Activated naive CD4-positive, alpha-beta T cell treated with Interleukin-2 at 50 U/mL for 16 hours (primary cell): ENCODE data around the gene ASB15.
A peak's percentile ranks its signal among the peaks of the same experiment; 100 is the strongest.
"Not testable (repeated sequence)": the region's sequence is repeated elsewhere in the genome, so short reads cannot be mapped to it uniquely, and the experiment has no call there.

Experiments used
- DNase-seq: peaks from one replicate; pipeline ENCODE4 v3.0.0-alpha.2; 2020

ASB15 gene

DNA sequence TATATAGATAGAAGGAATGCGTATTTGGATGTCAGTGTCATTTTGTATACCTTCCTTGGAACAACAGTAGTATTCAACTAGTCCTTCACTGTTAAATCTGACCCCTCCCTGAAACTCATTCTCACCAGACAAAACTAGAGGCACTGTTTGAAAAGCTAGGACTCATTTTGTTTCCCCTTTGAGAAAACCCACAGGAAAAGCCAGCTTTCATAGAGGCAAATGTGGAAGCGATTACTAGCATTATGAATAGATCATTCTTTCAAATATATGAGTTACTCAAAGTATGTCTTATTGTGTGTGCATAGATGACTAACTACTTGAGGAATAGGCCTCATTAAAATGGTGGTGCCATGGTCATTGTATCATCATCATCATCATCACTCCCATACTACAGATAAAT is 1.9 kb upstream of the ASB15 start:
- no peak for DNase-seq

- DNase-seq: no peak
These were observed 745 bp upstream of the ASB15 start for GRCh38 chr7:123600876-123601275.

DNA sequence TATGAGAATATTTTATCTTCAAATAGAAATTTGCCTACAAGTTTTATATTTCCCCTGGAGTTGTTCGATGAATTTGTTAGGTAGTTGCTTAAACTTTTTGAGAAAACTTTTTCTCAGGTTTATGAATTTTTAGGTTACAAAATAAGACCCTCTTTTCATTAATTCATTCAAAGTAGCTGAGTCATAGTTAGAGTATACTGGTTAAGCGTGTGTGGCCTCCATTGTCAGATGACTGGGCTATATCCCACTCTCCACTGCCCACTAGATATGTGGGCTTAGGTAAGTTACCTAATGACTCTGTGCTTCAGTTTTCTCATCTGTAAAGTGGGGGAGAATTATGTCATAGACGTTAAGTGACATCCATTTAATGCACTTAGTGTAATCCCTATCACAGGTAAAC is 1.0 kb downstream of the ASB15 start:
- DNase-seq: no peak

DNA sequence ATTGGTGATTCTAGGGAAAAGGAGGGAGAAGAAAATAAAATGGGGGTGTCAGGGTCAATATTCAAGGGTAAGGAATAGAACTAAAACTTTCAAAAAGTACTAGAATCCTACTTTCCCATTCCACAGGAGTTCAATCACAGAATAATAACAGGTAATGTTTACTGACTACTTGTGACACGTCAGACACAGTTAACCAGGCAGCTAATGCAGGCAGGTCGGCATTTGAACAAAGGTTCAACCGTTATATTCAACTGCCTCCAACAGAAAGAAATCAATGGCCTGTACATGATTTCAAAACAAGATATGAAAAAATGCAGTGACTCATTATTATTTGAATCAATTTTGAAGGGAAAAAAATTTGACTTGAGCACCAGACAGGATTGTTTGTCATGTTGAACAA is 3.1 kb downstream of the ASB15 start:
- no peak for DNase-seq

DNA sequence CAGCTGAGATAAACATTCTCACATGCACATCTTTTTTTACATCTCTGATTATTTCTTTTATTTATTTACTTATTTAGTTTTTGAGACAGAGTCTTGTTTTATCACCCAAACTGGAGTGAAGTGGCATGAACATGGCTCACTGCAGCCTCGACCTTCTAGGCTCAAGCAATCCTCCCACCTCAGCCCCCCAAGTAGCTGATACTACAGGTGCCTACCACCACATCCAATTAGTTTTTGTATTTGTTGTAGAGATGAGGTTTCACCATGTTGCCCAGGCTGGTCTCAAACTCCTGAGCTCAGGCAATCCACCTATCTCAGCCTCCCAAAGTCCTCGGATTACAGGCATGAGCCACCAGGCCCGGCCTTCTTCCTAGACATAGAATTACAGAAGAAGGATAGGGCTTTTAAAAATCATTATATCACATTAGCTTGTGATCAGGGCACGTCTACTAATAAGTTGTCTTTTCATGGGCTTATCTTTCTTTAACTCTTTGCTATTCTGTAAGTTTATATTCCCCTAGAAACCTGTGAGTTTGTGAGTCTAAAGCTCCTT is 5.9 kb downstream of the ASB15 start:
- no peak for DNase-seq

DNA sequence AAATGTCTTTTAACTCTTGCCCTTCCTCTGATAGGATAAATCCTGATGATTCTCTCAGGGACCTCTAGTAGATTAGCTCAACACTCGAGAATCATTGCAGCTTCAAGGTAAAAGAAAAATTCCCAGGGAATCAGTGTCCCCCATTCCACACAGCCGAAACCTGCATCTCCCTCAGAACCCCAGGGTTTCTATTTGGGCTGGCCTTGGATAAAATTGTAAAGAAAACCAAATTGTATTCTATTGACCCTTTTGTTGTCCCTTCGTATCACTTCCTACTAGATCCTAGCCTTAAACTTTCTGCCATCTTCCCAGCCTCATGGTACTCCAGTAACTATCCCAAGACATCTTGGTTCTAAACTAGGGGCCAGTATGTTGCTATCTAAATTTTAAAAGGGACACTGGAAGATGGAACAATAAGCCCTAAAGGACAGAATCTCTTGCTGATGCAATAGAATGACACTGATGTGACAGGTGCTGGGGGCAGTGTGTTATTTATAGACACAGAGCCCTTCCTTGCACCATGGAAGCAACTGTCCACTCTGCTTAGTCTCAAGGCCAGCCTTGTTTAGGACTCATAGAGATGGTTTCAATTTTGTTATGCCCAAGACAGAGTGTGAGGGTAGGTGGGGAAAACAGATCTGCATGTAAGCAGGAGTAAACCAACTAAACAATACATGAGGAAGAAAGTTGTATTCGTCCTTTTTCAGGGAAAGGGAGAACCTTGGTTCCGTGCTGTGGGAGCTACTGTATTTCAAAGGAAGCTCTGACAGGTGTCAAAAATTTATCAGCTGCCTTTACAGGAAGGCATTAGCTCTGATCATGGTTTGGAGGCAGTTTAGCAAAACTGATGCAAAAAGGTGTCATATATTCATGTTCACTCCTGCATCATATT is 7.6 kb downstream of the ASB15 start:
- DNase-seq: no peak

DNA sequence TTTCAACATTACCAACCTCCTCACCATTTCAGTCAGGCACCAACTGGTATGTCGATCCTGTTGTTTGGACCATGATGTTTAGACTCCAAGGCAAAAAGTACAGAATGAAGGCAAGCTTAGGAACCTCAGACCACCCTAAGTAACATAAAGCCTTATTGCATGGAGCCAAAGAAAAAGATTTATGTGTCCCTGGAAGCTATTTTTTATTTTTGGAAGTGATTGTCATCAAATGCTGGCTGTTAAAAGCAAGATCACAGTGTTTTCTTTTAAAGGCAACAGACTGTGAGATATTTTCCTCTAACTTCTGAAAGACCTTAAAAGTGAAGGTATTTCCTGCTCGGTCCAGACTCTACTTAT is 8.2 kb downstream of the ASB15 start:
- DNase-seq: no peak

- no peak for DNase-seq
These were observed 10.4 kb downstream of the ASB15 start for GRCh38 chr7:123612024-123612423.

GRCh38 chr7:123615344-123615743 is 13.7 kb downstream of the ASB15 start:
- DNase-seq: no peak

GRCh38 chr7:123616223-123616622 is 14.6 kb downstream of the ASB15 start:
- no peak for DNase-seq

DNA sequence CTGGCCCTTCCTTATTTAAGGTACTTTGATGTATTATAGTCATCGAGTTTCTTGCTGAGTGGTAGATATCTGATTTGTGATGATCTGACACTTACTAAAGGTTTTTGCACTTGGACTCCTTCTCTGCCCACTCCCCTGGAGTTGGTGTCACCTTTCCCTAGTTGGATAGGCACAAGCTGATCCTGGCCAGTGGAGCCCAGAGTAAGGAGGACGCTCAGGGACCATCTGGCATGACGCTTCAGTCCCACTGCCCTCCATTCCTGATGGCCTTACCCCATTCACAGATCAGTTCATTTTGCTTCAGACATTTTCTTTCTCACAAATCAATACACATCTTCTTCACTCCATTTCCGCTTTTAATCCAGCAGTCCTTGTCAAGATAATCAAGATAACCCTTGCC is 20.1 kb downstream of the ASB15 start:
- DNase-seq: no peak

- no peak for DNase-seq
These were observed 21.2 kb downstream of the ASB15 start for GRCh38 chr7:123622660-123623386.

- DNase-seq: peak; percentile 60
These were observed 23.0 kb downstream of the ASB15 start for GRCh38 chr7:123624527-123625183.

DNA sequence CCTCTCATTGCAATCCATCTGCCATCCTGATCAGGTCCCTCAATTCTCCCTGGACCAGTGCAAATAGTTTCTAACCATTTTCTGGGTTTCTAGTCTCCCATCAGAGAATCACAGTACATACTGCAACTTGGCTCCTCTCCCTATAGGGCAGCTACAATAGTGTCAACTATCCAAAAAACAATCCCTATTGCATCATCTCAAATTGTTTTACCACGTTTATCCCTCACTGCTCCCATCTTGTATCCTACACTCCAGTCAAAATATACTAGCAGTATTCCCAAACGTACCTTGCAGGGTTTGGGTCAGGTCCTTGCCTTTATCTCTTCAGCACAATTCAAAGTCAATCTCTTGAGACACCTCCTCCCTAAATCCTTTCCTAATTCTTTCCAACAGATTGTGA is 23.6 kb downstream of the ASB15 start:
- no peak for DNase-seq

- DNase-seq: no peak
These were observed 26.2 kb downstream of the ASB15 start for GRCh38 chr7:123627851-123628250.

- no peak for DNase-seq
These were observed 27.2 kb downstream of the ASB15 start for GRCh38 chr7:123628829-123629228.

DNA sequence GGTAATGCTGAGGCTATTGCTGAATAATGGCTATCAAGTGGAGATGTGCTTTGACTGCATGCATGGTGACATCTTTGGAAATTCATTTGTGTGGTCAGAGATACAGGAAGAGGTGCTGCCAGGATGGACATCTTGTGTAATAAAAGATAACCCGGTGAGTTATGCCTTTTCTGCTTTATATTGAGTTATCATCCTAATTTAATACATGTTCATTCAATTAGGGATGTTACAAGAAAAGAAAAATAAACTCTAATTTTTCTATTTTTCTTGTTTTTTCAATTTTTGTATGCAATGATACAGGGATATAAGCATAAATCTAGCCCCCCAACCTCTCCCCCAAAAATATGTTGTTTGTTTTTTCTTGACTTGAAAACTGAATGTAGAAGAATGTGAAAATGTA is 27.7 kb downstream of the ASB15 start:
- DNase-seq: no peak

GRCh38 chr7:123632808-123633207 is 31.2 kb downstream of the ASB15 start:
- DNase-seq: no peak

DNA sequence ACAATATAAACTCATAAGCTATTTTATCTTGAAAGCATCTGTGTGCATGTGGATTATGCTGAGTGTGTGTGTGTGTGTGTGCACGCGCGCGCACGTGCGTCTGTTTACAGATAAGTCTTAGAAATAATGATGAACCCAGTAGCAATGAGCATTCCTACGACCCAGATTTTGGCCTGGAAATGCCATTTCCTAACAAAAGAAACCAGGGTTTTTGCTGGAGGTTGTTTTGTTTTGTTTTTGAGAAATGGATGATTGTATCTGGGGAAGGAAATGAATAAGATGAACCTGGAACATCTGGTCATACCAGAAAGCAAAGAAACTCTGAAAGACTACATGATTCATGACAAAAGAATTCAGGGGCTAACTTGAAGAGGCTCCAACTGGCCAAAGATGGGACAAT is 31.9 kb downstream of the ASB15 start:
- no peak for DNase-seq

GRCh38 chr7:123634011-123634573 is 32.5 kb downstream of the ASB15 start:
- DNase-seq: not testable (repeated sequence)

DNA sequence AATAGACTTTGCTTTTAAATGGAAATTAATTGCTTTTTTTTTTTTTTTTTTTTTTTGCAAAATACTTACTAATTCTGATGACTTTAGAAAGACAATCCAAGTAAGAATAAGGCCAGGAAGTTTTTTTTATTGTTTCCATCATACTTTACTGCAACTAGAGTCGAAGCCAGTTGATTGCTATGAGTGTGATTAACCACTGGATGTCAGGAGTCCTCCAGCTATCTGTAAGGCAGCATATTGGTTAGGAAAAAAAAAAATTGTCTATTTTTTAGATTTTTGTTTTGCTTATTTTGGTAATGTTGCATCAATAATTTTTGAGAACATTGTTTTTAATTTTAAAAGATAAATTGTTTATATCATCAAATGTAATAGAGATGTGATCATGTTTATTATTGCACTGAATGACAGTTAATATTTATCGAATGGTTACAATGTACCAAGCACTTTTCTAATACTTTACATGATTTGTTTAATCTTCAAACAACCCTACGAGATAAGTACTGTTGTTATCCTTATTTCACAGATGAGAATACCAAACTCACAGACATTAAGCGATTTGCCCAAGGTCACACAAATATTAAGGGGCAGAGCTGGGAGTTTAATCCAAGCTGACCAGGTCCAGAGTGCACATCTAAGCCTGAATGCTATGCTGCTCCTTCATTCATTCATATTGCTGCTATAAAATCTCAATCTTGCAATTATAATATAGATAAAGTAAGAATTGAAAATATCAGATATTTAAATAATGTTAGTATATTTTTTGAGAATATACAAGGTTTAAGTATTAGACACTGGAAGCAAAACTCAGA is 34.1 kb downstream of the ASB15 start:
- no peak for DNase-seq

GRCh38 chr7:123637203-123637602 is 35.6 kb downstream of the ASB15 start:
- no peak for DNase-seq
